Measurements from ENCODE around the gene DGKI.

DNA sequence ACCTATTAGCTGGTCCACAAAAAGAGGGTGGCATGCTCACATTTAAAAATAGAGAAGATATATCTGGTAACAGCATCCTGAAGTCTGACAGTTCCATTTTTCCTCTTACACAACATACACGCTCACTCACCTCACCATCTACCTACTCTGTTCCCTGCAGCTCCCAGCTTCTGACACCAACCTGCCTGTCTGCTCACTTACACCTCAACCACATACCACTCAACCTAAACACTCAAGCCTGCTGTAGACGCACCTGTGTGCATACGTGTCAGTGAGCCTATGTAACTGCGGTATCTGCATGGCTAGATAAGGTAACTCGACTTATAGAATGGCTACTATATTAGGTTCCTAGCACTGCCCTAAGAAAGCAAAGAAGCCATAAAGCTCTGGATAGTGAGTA lies 174.9 kb downstream of the DGKI start:
- TF ChIP-seq, protein P1, sequence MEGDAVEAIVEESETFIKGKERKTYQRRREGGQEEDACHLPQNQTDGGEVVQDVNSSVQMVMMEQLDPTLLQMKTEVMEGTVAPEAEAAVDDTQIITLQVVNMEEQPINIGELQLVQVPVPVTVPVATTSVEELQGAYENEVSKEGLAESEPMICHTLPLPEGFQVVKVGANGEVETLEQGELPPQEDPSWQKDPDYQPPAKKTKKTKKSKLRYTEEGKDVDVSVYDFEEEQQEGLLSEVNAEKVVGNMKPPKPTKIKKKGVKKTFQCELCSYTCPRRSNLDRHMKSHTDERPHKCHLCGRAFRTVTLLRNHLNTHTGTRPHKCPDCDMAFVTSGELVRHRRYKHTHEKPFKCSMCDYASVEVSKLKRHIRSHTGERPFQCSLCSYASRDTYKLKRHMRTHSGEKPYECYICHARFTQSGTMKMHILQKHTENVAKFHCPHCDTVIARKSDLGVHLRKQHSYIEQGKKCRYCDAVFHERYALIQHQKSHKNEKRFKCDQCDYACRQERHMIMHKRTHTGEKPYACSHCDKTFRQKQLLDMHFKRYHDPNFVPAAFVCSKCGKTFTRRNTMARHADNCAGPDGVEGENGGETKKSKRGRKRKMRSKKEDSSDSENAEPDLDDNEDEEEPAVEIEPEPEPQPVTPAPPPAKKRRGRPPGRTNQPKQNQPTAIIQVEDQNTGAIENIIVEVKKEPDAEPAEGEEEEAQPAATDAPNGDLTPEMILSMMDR (IDR thresholded peaks at IDR 0.05), result no peak
- no peak for TF ChIP-seq EP300 (IDR thresholded peaks at IDR 0.05)

Data from suprapubic skin (tissue), 3 donors.